Body of pancreas (tissue), 4 donors: ENCODE measurements around the gene CCR7. TPM values are rescaled to one million over a fixed set of nuclear protein-coding genes. Genes with fewer than 3 reads are reported as not detected.
A peak's percentile ranks its signal among the peaks of the same experiment; 100 is the strongest.

Experiments
- ATAC-seq: fragments of 150-250 bp; one replicate; pipeline ENCODE4 v1.9.1; 2016
- DNase-seq, 4 donors: peaks; one replicate each; pipeline ENCODE4 v3.0.0-alpha.2; 2019
- H3K27ac ChIP-seq, 4 donors: fragments of 200-600 bp; sonication (generic); 1 replicate in 3 of 4; 2 replicates in 1 of 4; pipeline versions ENCODE4 v1.5.1 to v1.6.1; 2016 to 2019; ENCODE audit warnings: mild to moderate bottlenecking in 1 of 4, mixed read lengths in 1 of 4, moderate library complexity in 1 of 4
- H3K27me3 ChIP-seq, 2 donors: fragments of 200-600 bp; sonication (generic); one replicate each; pipeline ENCODE4 v1.6.0; 2016; ENCODE audit warnings: mild to moderate bottlenecking in 1 of 2
- H3K36me3 ChIP-seq, 2 donors: fragments of 200-600 bp; sonication (generic); replicated peaks in 1 of 2; 2 replicates each; pipeline ENCODE4 v1.5.1; 2016; ENCODE audit warnings: low read depth in 2 of 2; ENCODE audit not compliant: insufficient read depth in 1 of 2
- H3K4me1 ChIP-seq: fragments of 200-600 bp; sonication (generic); one replicate; pipeline ENCODE4 v1.6.0; 2016
- H3K4me3 ChIP-seq, 2 donors: fragments of 200-600 bp; sonication (generic); 1 replicate in 1 of 2; 2 replicates in 1 of 2; pipeline ENCODE4 v1.5.1; 2016 to 2019
- H3K9me3 ChIP-seq, 3 donors: fragments of 200-600 bp; sonication (generic); 1 replicate in 2 of 3; 2 replicates in 1 of 3; pipeline ENCODE4 v1.5.1; 2016
- POLR2A ChIP-seq, 3 donors: fragments of 450-650 bp; IDR thresholded peaks; one replicate each; pipeline ENCODE4 v1.6.1; 2016; ENCODE audit warnings: antibody characterized with exemption in 3 of 3, mild to moderate bottlenecking in 2 of 3
- WGBS, 2 donors: methylation state at CpG; one replicate each; pipeline ENCODE4 v1.1.5; 2017; 5-methylcytosine and 5-hydroxymethylcytosine counted together
- intact Hi-C: fragments of 100-400 bp; cut with DNase I; formaldehyde crosslinking; loops from one replicate; pipeline ENCODE4 v1.15.1; 2023
- total RNA-seq, 2 donors: library from RNA; depleted of rRNA; stranded (reverse); fragments of >200 nt; gene quantifications; one replicate each; pipeline ENCODE4 v1.1.0, GENCODE V29; 2016
- TF ChIP-seq, protein P1 (sequence below), 7 experiments: fragments of 450-650 bp in 4 of 7; fragments of 200-600 bp in 3 of 7; sonication (generic) in 3 of 7; IDR thresholded peaks; one replicate each; pipeline ENCODE4 v1.5.1; 2016 to 2019; ENCODE audit warnings: antibody characterized with exemption in 7 of 7

Gene CCR7
- total RNA-seq, 2 donors from 2014 or later = 0.26 TPM; not detected in 1

DNA sequence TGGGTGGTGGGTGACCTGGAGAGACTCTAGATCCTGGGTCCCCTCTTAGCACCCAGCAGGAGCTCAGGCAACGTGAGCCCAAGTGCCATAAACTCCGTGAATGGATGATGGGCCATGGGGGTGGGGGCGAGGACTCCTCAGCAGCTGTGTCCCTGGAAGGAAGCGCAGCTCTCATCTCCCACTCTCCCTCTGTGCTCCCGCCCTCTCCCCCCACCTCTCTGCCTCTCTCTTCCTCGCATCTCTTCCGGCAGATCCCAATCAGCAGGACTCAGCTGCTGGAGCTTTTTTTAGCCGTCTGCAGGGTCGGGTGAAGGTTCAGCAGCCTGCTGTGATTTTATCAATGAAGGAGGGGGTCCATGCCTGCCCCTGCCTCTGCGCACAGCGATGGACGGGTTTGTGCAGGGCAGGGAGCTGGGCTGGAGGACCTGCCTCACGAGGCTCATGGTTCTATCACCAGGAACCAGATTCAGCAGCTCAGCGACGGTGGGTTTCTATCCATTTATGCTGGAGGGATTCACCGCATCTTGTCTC is 8.3 kb downstream of the CCR7 start:
- Histone ChIP-seq H3K27ac (peak overlapping the region in 2 of 4 donors; percentile 41 to 47), H3K4me3 (no peak overlapping the region), H3K36me3 (no peaks in the 10 kb centered on the region), H3K27me3 (no peaks in the 10 kb centered on the region), H3K9me3 (no peaks in the 10 kb centered on the region), H3K4me1 (peaks cover 14% of the 10 kb centered on the region)
- peak in 1 of 3 donors; percentile 8 for TF ChIP-seq POLR2A (IDR thresholded peaks at IDR 0.05)
- TF ChIP-seq, protein P1, sequence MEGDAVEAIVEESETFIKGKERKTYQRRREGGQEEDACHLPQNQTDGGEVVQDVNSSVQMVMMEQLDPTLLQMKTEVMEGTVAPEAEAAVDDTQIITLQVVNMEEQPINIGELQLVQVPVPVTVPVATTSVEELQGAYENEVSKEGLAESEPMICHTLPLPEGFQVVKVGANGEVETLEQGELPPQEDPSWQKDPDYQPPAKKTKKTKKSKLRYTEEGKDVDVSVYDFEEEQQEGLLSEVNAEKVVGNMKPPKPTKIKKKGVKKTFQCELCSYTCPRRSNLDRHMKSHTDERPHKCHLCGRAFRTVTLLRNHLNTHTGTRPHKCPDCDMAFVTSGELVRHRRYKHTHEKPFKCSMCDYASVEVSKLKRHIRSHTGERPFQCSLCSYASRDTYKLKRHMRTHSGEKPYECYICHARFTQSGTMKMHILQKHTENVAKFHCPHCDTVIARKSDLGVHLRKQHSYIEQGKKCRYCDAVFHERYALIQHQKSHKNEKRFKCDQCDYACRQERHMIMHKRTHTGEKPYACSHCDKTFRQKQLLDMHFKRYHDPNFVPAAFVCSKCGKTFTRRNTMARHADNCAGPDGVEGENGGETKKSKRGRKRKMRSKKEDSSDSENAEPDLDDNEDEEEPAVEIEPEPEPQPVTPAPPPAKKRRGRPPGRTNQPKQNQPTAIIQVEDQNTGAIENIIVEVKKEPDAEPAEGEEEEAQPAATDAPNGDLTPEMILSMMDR (IDR thresholded peaks at IDR 0.05) = no peak
- intact Hi-C loops = no loop called here
- DNase-seq (peak in 1 of 4 donors; percentile 17), ATAC-seq (no peak)
- WGBS, 2 donors = 33 to 51% methylated on average over 16 of the region's 16 CpGs

DNA sequence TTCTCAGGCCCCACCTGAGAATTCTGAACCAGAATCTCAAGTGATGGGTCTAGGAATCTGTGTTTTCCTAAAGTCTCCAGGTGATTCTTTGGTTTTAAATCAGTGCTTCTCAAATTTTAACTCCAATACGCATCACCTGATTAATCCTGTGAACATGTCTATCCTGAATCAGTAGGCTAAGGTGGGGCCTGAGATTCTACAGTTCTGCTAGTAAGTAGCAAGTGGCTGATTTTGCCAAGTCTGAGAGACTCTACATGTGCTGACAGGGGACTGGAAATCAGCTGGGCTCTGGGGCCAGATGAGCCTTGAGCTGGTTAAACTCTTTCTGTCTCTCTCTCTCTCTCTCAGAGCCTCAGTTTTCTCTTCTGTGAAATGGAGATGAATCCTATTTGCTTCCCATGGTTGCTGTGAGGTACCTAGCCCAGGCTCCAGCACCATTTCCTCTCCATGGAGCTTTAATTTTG is 9.0 kb downstream of the CCR7 start:
- TF ChIP-seq, protein P1 (IDR thresholded peaks at IDR 0.05) = no peak
- no peak for TF ChIP-seq POLR2A (IDR thresholded peaks at IDR 0.05)
- Histone ChIP-seq H3K9me3 (no peaks in the 10 kb centered on the region), H3K36me3 (no peaks in the 10 kb centered on the region), H3K27ac (peak overlapping the region in 2 of 4 donors; percentile 41 to 47), H3K27me3 (no peaks in the 10 kb centered on the region), H3K4me3 (no peak overlapping the region), H3K4me1 (peaks cover 18% of the 10 kb centered on the region)
- peak in 1 of 4 donors; percentile 5 for DNase-seq
- intact Hi-C loops = no loop called here
- no peak for ATAC-seq
- 64 to 75% methylated on average over 1 of the region's 1 CpG for WGBS, 2 donors

DNA sequence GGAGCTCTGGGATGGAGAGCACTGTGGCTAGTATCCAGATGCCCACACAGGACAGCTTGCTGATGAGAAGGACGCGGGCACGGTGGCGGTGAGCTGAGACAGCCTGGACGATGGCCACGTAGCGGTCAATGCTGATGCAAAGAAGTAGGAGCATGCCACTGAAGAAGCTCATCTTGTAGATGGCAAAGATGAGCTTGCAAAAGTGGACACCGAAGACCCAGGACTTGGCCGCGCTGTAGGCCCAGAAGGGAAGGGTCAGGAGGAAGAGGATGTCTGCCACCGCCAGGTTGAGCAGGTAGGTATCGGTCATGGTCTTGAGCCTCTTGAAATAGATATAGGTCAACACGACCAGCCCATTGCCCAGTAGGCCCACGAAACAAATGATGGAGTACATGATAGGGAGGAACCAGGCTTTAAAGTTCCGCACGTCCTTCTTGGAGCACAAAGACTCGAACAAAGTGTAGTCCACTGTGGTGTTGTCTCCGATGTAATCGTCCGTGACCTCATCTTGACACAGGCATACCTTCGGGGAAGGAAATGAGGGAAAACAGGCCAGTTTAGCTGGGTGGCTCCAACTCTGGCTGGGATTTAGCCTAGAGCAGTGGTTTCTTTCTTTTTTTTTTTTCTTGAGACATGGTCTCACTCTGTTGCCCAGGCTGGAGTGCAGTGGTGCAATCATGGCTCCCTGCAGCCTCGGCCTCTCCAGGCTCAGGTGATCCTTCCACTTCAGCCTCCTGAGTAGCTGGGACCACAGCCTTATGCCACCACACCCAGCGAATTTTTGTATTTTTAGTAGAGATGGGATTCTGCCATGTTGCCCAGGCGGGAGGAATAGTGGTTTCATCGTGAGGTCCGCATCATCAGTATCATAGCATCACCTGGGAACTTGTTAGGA is 9.7 kb downstream of the CCR7 start:
- Histone ChIP-seq H3K4me3 (no peak overlapping the region), H3K27me3 (no peaks in the 10 kb centered on the region), H3K27ac (no peak overlapping the region), H3K4me1 (peaks cover 20% of the 10 kb centered on the region), H3K36me3 (no peaks in the 10 kb centered on the region), H3K9me3 (no peaks in the 10 kb centered on the region)
- TF ChIP-seq, protein P1 (IDR thresholded peaks at IDR 0.05) = no peak
- no peak for TF ChIP-seq POLR2A (IDR thresholded peaks at IDR 0.05)
- intact Hi-C loops = no loop called here
- DNase-seq (peak in 1 of 4 donors; percentile 7), ATAC-seq (no peak)
- 84% methylated on average over 26 of the region's 26 CpGs for WGBS, 2 donors

DNA sequence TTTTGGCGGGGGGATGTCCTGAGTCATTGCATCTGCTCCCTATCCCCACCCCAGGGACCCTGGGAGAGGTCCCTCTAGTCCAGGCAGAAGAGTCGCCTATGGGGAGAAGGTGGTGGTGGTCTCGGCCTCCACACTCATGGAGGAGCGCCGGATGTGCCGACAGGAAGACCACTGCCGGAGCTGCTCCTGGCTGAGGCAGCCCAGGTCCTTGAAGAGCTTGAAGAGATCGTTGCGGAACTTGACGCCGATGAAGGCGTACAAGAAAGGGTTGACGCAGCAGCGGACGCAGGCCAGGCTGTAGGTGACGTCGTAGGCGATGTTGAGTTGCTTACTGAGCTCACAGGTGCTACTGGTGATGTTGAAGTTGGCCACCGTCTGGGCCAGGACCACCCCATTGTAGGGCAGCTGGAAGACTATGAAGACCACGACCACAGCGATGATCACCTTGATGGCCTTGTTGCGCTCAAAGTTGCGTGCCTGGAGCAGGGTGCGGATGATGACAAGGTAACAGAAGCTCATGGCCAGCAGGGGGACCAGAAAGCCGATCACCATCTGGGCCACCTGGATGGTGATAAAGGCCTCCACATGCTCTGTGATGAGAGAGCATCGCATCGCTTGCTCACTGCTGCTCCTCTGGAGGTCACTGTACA is 10.5 kb downstream of the CCR7 start:
- no peak for TF ChIP-seq POLR2A (IDR thresholded peaks at IDR 0.05)
- TF ChIP-seq, protein P1 (IDR thresholded peaks at IDR 0.05) = no peak
- H3K4me3 ChIP-seq = no peak overlapping the region
- intact Hi-C loops = no loop called here
- DNase-seq (peak in 1 of 4 donors; percentile 6), ATAC-seq (no peak)
- H3K27me3 ChIP-seq = no peaks in the 10 kb centered on the region
- no peaks in the 10 kb centered on the region for H3K36me3 ChIP-seq
- WGBS, 2 donors = 87 to 95% methylated on average over 25 to 27 of the region's 27 CpGs
- H3K27ac ChIP-seq = peak overlapping the region in 3 of 4 donors; percentile 5 to 69 (median 66)
- no peaks in the 10 kb centered on the region for H3K9me3 ChIP-seq
- H3K4me1 ChIP-seq = peaks cover 14% of the 10 kb centered on the region
